IPS-20b (cell line): Measurements from ENCODE around the gene MCOLN3.

Experiments
- H3K27ac ChIP-seq: one replicate; pipeline ENCODE4 v1.5.1; 2013; ENCODE audit warnings: low read length
- H3K27me3 ChIP-seq: 2 replicates; pipeline ENCODE4 v1.6.1; 2013; ENCODE audit warnings: mild to moderate bottlenecking, low read length, inconsistent platforms; ENCODE audit not compliant: insufficient read depth
- H3K36me3 ChIP-seq: 2 replicates; pipeline ENCODE4 v1.6.1; 2013; ENCODE audit warnings: low read depth, mild to moderate bottlenecking, inconsistent platforms, low read length, moderate library complexity; ENCODE audit not compliant: insufficient read depth
- H3K4me1 ChIP-seq: 2 replicates; pipeline ENCODE4 v1.6.1; 2013; ENCODE audit warnings: mild to moderate bottlenecking, control low read depth, inconsistent platforms, low read length, moderate library complexity; ENCODE audit not compliant: insufficient read depth
- H3K4me3 ChIP-seq: 2 replicates; pipeline ENCODE4 v1.5.1; 2013; ENCODE audit warnings: mild to moderate bottlenecking, low read length, inconsistent platforms
- H3K9ac ChIP-seq: 2 replicates; pipeline ENCODE4 v1.6.1; 2013; ENCODE audit warnings: low read depth, mild to moderate bottlenecking, inconsistent platforms, low read length, moderate library complexity
- H3K9me3 ChIP-seq: 2 replicates; pipeline ENCODE4 v1.6.1; 2013; ENCODE audit warnings: mild to moderate bottlenecking, low read depth, low read length, inconsistent platforms; ENCODE audit not compliant: insufficient read depth

Gene MCOLN3

GRCh38 chr1:85068846-85069245, 20.5 kb upstream of the MCOLN3 start:
- Histone ChIP-seq H3K9me3 (no peaks in the 10 kb centered on the region), H3K27ac (no peak overlapping the region), H3K27me3 (no peaks in the 10 kb centered on the region), H3K9ac (no peak overlapping the region), H3K4me3 (no peak overlapping the region), H3K36me3 (no peaks in the 10 kb centered on the region), H3K4me1 (no peaks in the 10 kb centered on the region)

GRCh38 chr1:85065550-85065949, 17.2 kb upstream of the MCOLN3 start:
- no peaks in the 10 kb centered on the region for H3K27me3 ChIP-seq
- no peak overlapping the region for H3K9ac ChIP-seq
- no peak overlapping the region for H3K4me3 ChIP-seq
- no peaks in the 10 kb centered on the region for H3K9me3 ChIP-seq
- H3K27ac ChIP-seq: no peak overlapping the region
- H3K36me3 ChIP-seq: no peaks in the 10 kb centered on the region
- no peaks in the 10 kb centered on the region for H3K4me1 ChIP-seq

- no peak overlapping the region for H3K9ac ChIP-seq
- no peak overlapping the region for H3K27ac ChIP-seq
- H3K4me3 ChIP-seq: peak overlapping the region; percentile 71
These were observed 14.2 kb upstream of the MCOLN3 start for GRCh38 chr1:85062425-85063026.

GRCh38 chr1:85061711-85062424, 13.6 kb upstream of the MCOLN3 start:
- Histone ChIP-seq H3K27me3 (no peaks in the 10 kb centered on the region), H3K4me1 (no peaks in the 10 kb centered on the region), H3K36me3 (no peaks in the 10 kb centered on the region), H3K27ac (no peak overlapping the region), H3K9ac (no peak overlapping the region; the same call in 1 of the 2 replicates), H3K9me3 (no peaks in the 10 kb centered on the region), H3K4me3 (peak overlapping the region; percentile 71)

More at GRCh38 chr1:85062425-85063026, 14.2 kb upstream of the MCOLN3 start:
- H3K4me1 ChIP-seq: no peaks in the 10 kb centered on the region
- no peaks in the 10 kb centered on the region for H3K9me3 ChIP-seq
- no peaks in the 10 kb centered on the region for H3K36me3 ChIP-seq
- H3K27me3 ChIP-seq: no peaks in the 10 kb centered on the region

- Histone ChIP-seq H3K9ac (no peak overlapping the region), H3K4me1 (no peaks in the 10 kb centered on the region), H3K4me3 (no peak overlapping the region), H3K9me3 (no peaks in the 10 kb centered on the region), H3K27ac (no peak overlapping the region), H3K27me3 (no peaks in the 10 kb centered on the region), H3K36me3 (no peaks in the 10 kb centered on the region)
These were observed 11.7 kb upstream of the MCOLN3 start for GRCh38 chr1:85060038-85060437.

GRCh38 chr1:85059563-85059962, 11.3 kb upstream of the MCOLN3 start:
- Histone ChIP-seq H3K36me3 (no peaks in the 10 kb centered on the region), H3K9me3 (no peaks in the 10 kb centered on the region), H3K4me1 (no peaks in the 10 kb centered on the region), H3K4me3 (no peak overlapping the region), H3K9ac (no peak overlapping the region), H3K27me3 (no peaks in the 10 kb centered on the region), H3K27ac (no peak overlapping the region)

GRCh38 chr1:85058786-85059185, 10.5 kb upstream of the MCOLN3 start:
- no peak overlapping the region for H3K27ac ChIP-seq
- no peaks in the 10 kb centered on the region for H3K9me3 ChIP-seq
- no peaks in the 10 kb centered on the region for H3K4me1 ChIP-seq
- no peaks in the 10 kb centered on the region for H3K36me3 ChIP-seq
- no peak overlapping the region for H3K9ac ChIP-seq
- no peak overlapping the region for H3K4me3 ChIP-seq
- no peaks in the 10 kb centered on the region for H3K27me3 ChIP-seq

GRCh38 chr1:85058311-85058710, 10.0 kb upstream of the MCOLN3 start:
- Histone ChIP-seq H3K4me3 (no peak overlapping the region), H3K27ac (no peak overlapping the region), H3K27me3 (no peaks in the 10 kb centered on the region), H3K4me1 (no peaks in the 10 kb centered on the region), H3K9ac (no peak overlapping the region), H3K36me3 (no peaks in the 10 kb centered on the region), H3K9me3 (no peaks in the 10 kb centered on the region)

- H3K27ac ChIP-seq: no peak overlapping the region
- 0 out of 2 replicates have a peak, but pooled peaks cover 3% of the 10 kb centered on the region for H3K4me1 ChIP-seq
- no peaks in the 10 kb centered on the region for H3K36me3 ChIP-seq
- no peaks in the 10 kb centered on the region for H3K9me3 ChIP-seq
- no peak overlapping the region for H3K9ac ChIP-seq
- peaks cover 15% of the 10 kb centered on the region; the same call in 1 of the 2 replicates for H3K27me3 ChIP-seq
- H3K4me3 ChIP-seq: no peak overlapping the region
These were observed 6.4 kb upstream of the MCOLN3 start for GRCh38 chr1:85054664-85055063.

GRCh38 chr1:85049735-85050166, 1.5 kb upstream of the MCOLN3 start:
- Histone ChIP-seq H3K27me3 (peaks cover 64% of the 10 kb centered on the region), H3K9ac (no peak overlapping the region), H3K4me1 (peaks cover 9% of the 10 kb centered on the region; the same call in 1 of the 2 replicates), H3K9me3 (no peaks in the 10 kb centered on the region), H3K4me3 (peak overlapping the region; percentile 64), H3K36me3 (no peaks in the 10 kb centered on the region), H3K27ac (no peak overlapping the region)

GRCh38 chr1:85047472-85048295, 616 bp downstream of the MCOLN3 start:
- H3K36me3 ChIP-seq: no peaks in the 10 kb centered on the region
- H3K9ac ChIP-seq: peak overlapping the region; percentile 37; the same call in 1 of the 2 replicates
- H3K27ac ChIP-seq: no peak overlapping the region
- H3K4me3 ChIP-seq: peak overlapping the region; percentile 68
- no peaks in the 10 kb centered on the region for H3K9me3 ChIP-seq
- peaks cover 70% of the 10 kb centered on the region for H3K27me3 ChIP-seq
- peaks cover 9% of the 10 kb centered on the region; the same call in 1 of the 2 replicates for H3K4me1 ChIP-seq
